K562 (cell line): ENCODE measurements around the gene RRAGD. TPM values are rescaled to one million over a fixed set of nuclear protein-coding genes. Genes with fewer than 3 reads are reported as not detected.

Experiments used
- BDP1 ChIP-seq: IDR thresholded peaks from 3 replicates; pipeline ENCODE4 v1.6.1; 2011; ENCODE audit not compliant: insufficient read length, insufficient read depth
- CBFA2T2 ChIP-seq: fragments of 450-650 bp; conservative IDR thresholded peaks from 2 replicates; pipeline ENCODE4 v1.6.1; 2017; ENCODE audit warnings: mild to moderate bottlenecking
- CCNT2 ChIP-seq: IDR thresholded peaks from 2 replicates; pipeline ENCODE4 v1.6.1; 2011; ENCODE audit warnings: borderline replicate concordance, low read depth, mild to moderate bottlenecking, moderate library complexity, mixed read lengths, low read length; ENCODE audit not compliant: insufficient read length; ENCODE audit errors: extremely low read depth
- IRF2 ChIP-seq: sonication (generic); formaldehyde crosslinking; IDR thresholded peaks from 2 replicates; pipeline ENCODE4 v1.8.1; 2022; ENCODE audit warnings: mild to moderate bottlenecking, missing genetic modification reagents
- JUN ChIP-seq, 2 experiments: sonication (generic) in 1 of 2; formaldehyde crosslinking in 1 of 2; IDR thresholded peaks; 2 replicates each; pipeline versions ENCODE4 v1.6.1 to v1.8.0; 2012 to 2022; ENCODE audit warnings: borderline replicate concordance in 2 of 2, mild to moderate bottlenecking in 2 of 2, improper control_type of control experiment in 1 of 2, low read depth in 1 of 2, low read length in 1 of 2, missing genetic modification reagents in 1 of 2
- MAZ ChIP-seq, 2 experiments: fragments of 450-650 bp in 1 of 2; sonication (generic) in 1 of 2; formaldehyde crosslinking; IDR thresholded peaks in 1 of 2; conservative IDR thresholded peaks in 1 of 2; 2 replicates each; pipeline versions ENCODE4 v1.4.0 to v1.5.0; 2020; ENCODE audit warnings: mild to moderate bottlenecking in 1 of 2, missing genetic modification reagents in 1 of 2
- MBD2 ChIP-seq: sonication (generic); IDR thresholded peaks from 2 replicates; pipeline ENCODE4 v1.6.1; 2016; ENCODE audit warnings: low read depth, borderline replicate concordance
- NFXL1 ChIP-seq: fragments of 450-650 bp; formaldehyde crosslinking; IDR thresholded peaks from 2 replicates; pipeline ENCODE4 v1.4.0; 2021; ENCODE audit warnings: mild to moderate bottlenecking
- PHTF2 ChIP-seq: fragments of 250-450 bp; sonication (Bioruptor Pico); IDR thresholded peaks from 2 replicates; pipeline ENCODE4 v1.5.0; 2021; ENCODE audit warnings: mild to moderate bottlenecking
- POLR2AphosphoS5 ChIP-seq: IDR thresholded peaks from 2 replicates; pipeline ENCODE4 v1.6.1; 2011; ENCODE audit warnings: mild to moderate bottlenecking, low read depth, low read length, moderate library complexity; ENCODE audit not compliant: control insufficient read depth, insufficient read depth
- SAFB ChIP-seq: fragments of 200-400 bp; formaldehyde crosslinking; IDR thresholded peaks from 2 replicates; pipeline ENCODE4 v1.6.1; 2017; ENCODE audit warnings: low read depth, low read length, borderline replicate concordance
- TARDBP ChIP-seq: fragments of 450-650 bp; IDR thresholded peaks from 2 replicates; pipeline ENCODE4 v1.6.1; 2016
- TGIF2 ChIP-seq: sonication (generic); formaldehyde crosslinking; IDR thresholded peaks from 2 replicates; pipeline ENCODE4 v1.8.1; 2022; ENCODE audit warnings: mild to moderate bottlenecking, missing genetic modification reagents, moderate library complexity
- TSC22D4 ChIP-seq: fragments of 450-650 bp; IDR thresholded peaks from 2 replicates; pipeline ENCODE4 v1.6.1; 2016; ENCODE audit warnings: missing genetic modification characterization, missing biosample characterization, control low read depth
- ZNF140 ChIP-seq: fragments of 250-450 bp; sonication (Bioruptor Pico); IDR thresholded peaks from 2 replicates; pipeline ENCODE4 v1.8.0; 2021; ENCODE audit warnings: moderate library complexity, mild to moderate bottlenecking, inconsistent platforms
- ZNF253 ChIP-seq: fragments of 250-450 bp; sonication (Bioruptor Pico); conservative IDR thresholded peaks from 2 replicates; pipeline ENCODE4 v1.6.1; 2021; ENCODE audit warnings: mild to moderate bottlenecking
- ZNF77 ChIP-seq: fragments of 250-450 bp; sonication (Bioruptor Pico); IDR thresholded peaks from 2 replicates; pipeline ENCODE4 v1.5.0; 2020
- polyA plus RNA-seq, 8 experiments: library from polyadenylated mRNA; depleted of rRNA in 4 of 8; stranded (reverse) in 5 of 8; unstranded in 3 of 8; fragments of >200 nt; fragmentation: Nextera tagmentation in 2 of 8; fragmentation: Illumina TruSeq in 1 of 8; extraction: Ambion mirVana in 2 of 8; extraction: Trizol in 1 of 8; gene quantifications; 2 replicates each; pipeline versions ENCODE4 v1.2.1 to v1.2.3, GENCODE V29; 2011 to 2014; ENCODE audit warnings: inconsistent platforms in 1 of 8, missing spikeins in 1 of 8
- total RNA-seq, 7 experiments: library from RNA; depleted of rRNA in 6 of 7; stranded (reverse); fragments of >200 nt in 6 of 7; fragmentation: Illumina TruSeq in 2 of 7; extraction: Trizol in 2 of 7; gene quantifications; 2 replicates each; pipeline versions ENCODE4 v1.2.1 to v1.2.3, GENCODE V29; 2011 to 2021; ENCODE audit warnings: low replicate concordance in 1 of 7
- TF ChIP-seq, protein P1 (sequence below): IDR thresholded peaks from 3 replicates; pipeline ENCODE4 v1.6.1; 2011; ENCODE audit warnings: borderline replicate concordance, mild to moderate bottlenecking; ENCODE audit not compliant: insufficient read length, insufficient read depth
- TF ChIP-seq, protein P2 (sequence below): fragments of 450-650 bp; IDR thresholded peaks from 2 replicates; pipeline ENCODE4 v1.6.1; 2017; ENCODE audit warnings: mild to moderate bottlenecking, moderate library complexity
- TF ChIP-seq, protein P3 (sequence below): fragments of 200-800 bp; sonication (Bioruptor generic); IDR thresholded peaks from 2 replicates; pipeline ENCODE4 v1.6.1; 2017; ENCODE audit warnings: missing genetic modification characterization, missing compliant biosample characterization
- TF ChIP-seq, protein P4 (sequence below): fragments of 450-650 bp; IDR thresholded peaks from 2 replicates; pipeline ENCODE4 v1.7.1; 2018; ENCODE audit warnings: mild to moderate bottlenecking, low read depth; ENCODE audit not compliant: partially characterized antibody

Gene RRAGD
- total and polyA plus RNA-seq, 9 of the 15 experiments (the other 6 are each of a cell fraction or from before 2014, with no cell fraction given): 0.03 to 0.07 (median 0.04) TPM; not detected in 6

DNA sequence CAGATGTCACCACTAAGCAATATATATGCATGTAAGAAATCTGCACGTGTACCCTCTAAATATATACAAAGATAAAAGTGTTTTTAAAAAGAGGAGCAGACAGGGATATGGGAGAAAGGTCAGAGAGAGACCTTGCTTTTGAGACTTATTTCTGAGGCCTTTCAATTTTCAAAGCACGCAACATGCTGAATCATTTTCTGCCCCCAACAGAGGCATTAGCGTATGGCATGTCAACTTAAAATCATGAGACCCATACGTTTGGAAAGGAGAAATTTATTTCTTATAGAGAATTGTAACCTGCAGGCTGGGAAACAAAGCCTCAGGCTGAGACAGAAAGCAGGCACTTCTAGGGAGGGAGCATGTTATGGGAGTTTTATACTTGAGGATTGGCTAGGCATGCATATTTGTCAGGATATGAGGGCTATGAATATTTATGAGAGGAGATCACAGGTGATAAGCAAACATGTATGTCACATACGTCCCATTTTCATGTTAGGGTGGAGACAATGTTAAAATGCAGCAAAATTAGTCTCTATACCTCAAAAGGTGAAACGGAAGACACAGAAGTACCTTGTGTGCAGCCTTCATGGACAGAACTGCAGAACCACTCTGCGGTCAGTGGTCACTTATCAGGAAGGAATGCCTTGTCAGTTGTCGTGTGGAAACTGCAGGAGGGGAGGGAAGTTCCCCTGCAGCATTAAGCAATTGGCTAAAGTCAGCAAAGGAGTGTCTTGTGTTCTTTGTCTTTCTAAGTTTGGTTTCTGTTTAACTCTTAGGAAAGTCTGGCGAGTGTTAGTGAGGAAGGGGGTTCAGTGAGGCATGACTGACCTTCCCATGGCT, 90.7 kb downstream of the RRAGD start (continued):
- TF ChIP-seq MBD2: peak; percentile 54; the same call in 1 of the 2 replicates
- TF ChIP-seq BDP1: no peak
- peak in 1 of 2 experiments; percentile 66; a peak in 2 of 4 replicates for TF ChIP-seq MAZ (CRISPR knock-in tag; conservative IDR thresholded peaks at IDR 0.05 in 1 of 2, IDR thresholded peaks at IDR 0.05 in 1 of 2)
- TF ChIP-seq, protein P1, sequence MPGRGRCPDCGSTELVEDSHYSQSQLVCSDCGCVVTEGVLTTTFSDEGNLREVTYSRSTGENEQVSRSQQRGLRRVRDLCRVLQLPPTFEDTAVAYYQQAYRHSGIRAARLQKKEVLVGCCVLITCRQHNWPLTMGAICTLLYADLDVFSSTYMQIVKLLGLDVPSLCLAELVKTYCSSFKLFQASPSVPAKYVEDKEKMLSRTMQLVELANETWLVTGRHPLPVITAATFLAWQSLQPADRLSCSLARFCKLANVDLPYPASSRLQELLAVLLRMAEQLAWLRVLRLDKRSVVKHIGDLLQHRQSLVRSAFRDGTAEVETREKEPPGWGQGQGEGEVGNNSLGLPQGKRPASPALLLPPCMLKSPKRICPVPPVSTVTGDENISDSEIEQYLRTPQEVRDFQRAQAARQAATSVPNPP: no peak
- TF ChIP-seq TSC22D4 (tag): no peak
- peak; percentile 64 for TF ChIP-seq CBFA2T2
- 0 out of 2 replicates have a peak, but pooled peaks have one; percentile 34 for TF ChIP-seq NFXL1
- TF ChIP-seq, protein P2, sequence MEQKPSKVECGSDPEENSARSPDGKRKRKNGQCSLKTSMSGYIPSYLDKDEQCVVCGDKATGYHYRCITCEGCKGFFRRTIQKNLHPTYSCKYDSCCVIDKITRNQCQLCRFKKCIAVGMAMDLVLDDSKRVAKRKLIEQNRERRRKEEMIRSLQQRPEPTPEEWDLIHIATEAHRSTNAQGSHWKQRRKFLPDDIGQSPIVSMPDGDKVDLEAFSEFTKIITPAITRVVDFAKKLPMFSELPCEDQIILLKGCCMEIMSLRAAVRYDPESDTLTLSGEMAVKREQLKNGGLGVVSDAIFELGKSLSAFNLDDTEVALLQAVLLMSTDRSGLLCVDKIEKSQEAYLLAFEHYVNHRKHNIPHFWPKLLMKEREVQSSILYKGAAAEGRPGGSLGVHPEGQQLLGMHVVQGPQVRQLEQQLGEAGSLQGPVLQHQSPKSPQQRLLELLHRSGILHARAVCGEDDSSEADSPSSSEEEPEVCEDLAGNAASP: no peak
- peak; percentile 50; the same call in 1 of the 2 replicates for TF ChIP-seq POLR2AphosphoS5
- no peak for TF ChIP-seq TARDBP
- no peak for TF ChIP-seq SAFB
- TF ChIP-seq, protein P3, sequence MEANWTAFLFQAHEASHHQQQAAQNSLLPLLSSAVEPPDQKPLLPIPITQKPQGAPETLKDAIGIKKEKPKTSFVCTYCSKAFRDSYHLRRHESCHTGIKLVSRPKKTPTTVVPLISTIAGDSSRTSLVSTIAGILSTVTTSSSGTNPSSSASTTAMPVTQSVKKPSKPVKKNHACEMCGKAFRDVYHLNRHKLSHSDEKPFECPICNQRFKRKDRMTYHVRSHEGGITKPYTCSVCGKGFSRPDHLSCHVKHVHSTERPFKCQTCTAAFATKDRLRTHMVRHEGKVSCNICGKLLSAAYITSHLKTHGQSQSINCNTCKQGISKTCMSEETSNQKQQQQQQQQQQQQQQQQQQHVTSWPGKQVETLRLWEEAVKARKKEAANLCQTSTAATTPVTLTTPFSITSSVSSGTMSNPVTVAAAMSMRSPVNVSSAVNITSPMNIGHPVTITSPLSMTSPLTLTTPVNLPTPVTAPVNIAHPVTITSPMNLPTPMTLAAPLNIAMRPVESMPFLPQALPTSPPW (CRISPR knock-in tag): peak; percentile 93
- no peak for TF ChIP-seq IRF2 (CRISPR knock-in tag)
- TF ChIP-seq, protein P4, sequence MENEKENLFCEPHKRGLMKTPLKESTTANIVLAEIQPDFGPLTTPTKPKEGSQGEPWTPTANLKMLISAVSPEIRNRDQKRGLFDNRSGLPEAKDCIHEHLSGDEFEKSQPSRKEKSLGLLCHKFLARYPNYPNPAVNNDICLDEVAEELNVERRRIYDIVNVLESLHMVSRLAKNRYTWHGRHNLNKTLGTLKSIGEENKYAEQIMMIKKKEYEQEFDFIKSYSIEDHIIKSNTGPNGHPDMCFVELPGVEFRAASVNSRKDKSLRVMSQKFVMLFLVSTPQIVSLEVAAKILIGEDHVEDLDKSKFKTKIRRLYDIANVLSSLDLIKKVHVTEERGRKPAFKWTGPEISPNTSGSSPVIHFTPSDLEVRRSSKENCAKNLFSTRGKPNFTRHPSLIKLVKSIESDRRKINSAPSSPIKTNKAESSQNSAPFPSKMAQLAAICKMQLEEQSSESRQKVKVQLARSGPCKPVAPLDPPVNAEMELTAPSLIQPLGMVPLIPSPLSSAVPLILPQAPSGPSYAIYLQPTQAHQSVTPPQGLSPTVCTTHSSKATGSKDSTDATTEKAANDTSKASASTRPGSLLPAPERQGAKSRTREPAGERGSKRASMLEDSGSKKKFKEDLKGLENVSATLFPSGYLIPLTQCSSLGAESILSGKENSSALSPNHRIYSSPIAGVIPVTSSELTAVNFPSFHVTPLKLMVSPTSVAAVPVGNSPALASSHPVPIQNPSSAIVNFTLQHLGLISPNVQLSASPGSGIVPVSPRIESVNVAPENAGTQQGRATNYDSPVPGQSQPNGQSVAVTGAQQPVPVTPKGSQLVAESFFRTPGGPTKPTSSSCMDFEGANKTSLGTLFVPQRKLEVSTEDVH: no peak
- TF ChIP-seq PHTF2 (CRISPR knock-in tag): no peak
- no peak for TF ChIP-seq JUN (IDR thresholded peaks at IDR 0.05; ENCODE audit: borderline replicate concordance, low read depth, low read length)
- TF ChIP-seq JUN (CRISPR knock-in tag; IDR thresholded peaks at IDR 0.05; ENCODE audit: borderline replicate concordance): no peak
- TF ChIP-seq TGIF2 (CRISPR knock-in tag): no peak
- peak; percentile 32 for TF ChIP-seq CCNT2
- TF ChIP-seq ZNF140 (CRISPR knock-in tag): no peak
- no peak for TF ChIP-seq ZNF253 (CRISPR knock-in tag)
- TF ChIP-seq ZNF77 (CRISPR knock-in tag): no peak
